ENCODE results near the gene DCDC2C. TPM values are rescaled to one million over a fixed set of nuclear protein-coding genes. Genes with fewer than 3 reads are reported as not detected.

Gene DCDC2C
- total and polyA plus RNA-seq, 9 of the 15 experiments (the other 6 are each of a cell fraction or from before 2014, with no cell fraction given), result not detected

GRCh38 chr2:3754280-3754679 lies 50.9 kb downstream of the DCDC2C start:
- H3K27ac ChIP-seq (ENCODE audit: extremely low read depth, low read depth, low read length), result no peak overlapping the region
- ChIA-PET POLR2A (interaction anchor here (0.6 kb wide), 1 partner anchor 11 kb away, joined by 3 read pairs; no protein-coding TSS in a partner anchor), CTCF (ENCODE audit: low intra/inter-chr PET ratio) (no interaction called here)
- peaks cover 9% of the 10 kb centered on the region for H3K9me3 ChIP-seq (replicated peaks; ENCODE audit: control insufficient read depth, insufficient read depth, low read depth, low read length)
- no peak overlapping the region for H3K9ac ChIP-seq (ENCODE audit: insufficient read depth in 1 of 2, low read depth in 2 of 2, low read length in 2 of 2)
- H3K36me3 ChIP-seq (ENCODE audit: control insufficient read depth, insufficient read depth, low read length), result no peaks in the 10 kb centered on the region
- DNase-seq (ENCODE audit: extremely low read depth in 1 of 4, low spot score in 3 of 4) (no peak), FAIRE-seq (no peak), ATAC-seq (no peak)
- H3K79me2 ChIP-seq (ENCODE audit: control insufficient read depth, insufficient read depth, low read length), result no peaks in the 10 kb centered on the region
- no peaks in the 10 kb centered on the region for H3K4me1 ChIP-seq (replicated peaks in 1 of 2; ENCODE audit: control insufficient read depth in 2 of 2, insufficient read depth in 2 of 2, low read length in 2 of 2)
- 0% methylated on average over 5 of the region's 5 CpGs for WGBS (ENCODE audit: insufficient coverage, low coverage, missing lambda C conversion rate)
- no peak overlapping the region for H2AFZ ChIP-seq (ENCODE audit: low read depth, low read length)
- peaks cover 20 to 27% of the 10 kb centered on the region in 2 experiments for H3K27me3 ChIP-seq (ENCODE audit: control insufficient read depth in 2 of 2, insufficient read depth in 2 of 2, low read length in 2 of 2)
- H3K4me3 ChIP-seq, result no peak overlapping the region
- H4K20me1 ChIP-seq (replicated peaks; ENCODE audit: control insufficient read depth, insufficient read depth, low read length), result no peaks in the 10 kb centered on the region
- no peak overlapping the region for H3K4me2 ChIP-seq (ENCODE audit: insufficient read depth, low read length)
- no peaks in the 10 kb centered on the region for H3K9me1 ChIP-seq (ENCODE audit: control insufficient read depth, insufficient read depth, low read length)
- no TSS peak for BruUV-seq (replicated peaks)
- TF ChIP-seq ZNF589 (CRISPR knock-in tag; IDR thresholded peaks at IDR 0.05; ENCODE audit: low read depth) (no peak), ZKSCAN1 (IDR thresholded peaks at IDR 0.05; ENCODE audit: low read depth, low read length) (no peak), ZNF507 (tag; conservative IDR thresholded peaks at IDR 0.05) (no peak), HDAC3 (IDR thresholded peaks at IDR 0.05; ENCODE audit: borderline replicate concordance, partially characterized antibody) (no peak), NCOR1 (IDR thresholded peaks at IDR 0.05) (no peak), EWSR1 (IDR thresholded peaks at IDR 0.05; ENCODE audit: borderline replicate concordance, low read depth, partially characterized antibody) (no peak), OTX1 (CRISPR knock-in tag; IDR thresholded peaks at IDR 0.05) (no peak), ZNF75A (CRISPR knock-in tag; IDR thresholded peaks at IDR 0.05) (no peak), USF1 (CRISPR knock-in tag; IDR thresholded peaks at IDR 0.05) (no peak), SNRNP70 (optimal IDR thresholded peaks at IDR 0.05; ENCODE audit: low read depth, low read length) (no peak), ZEB2 (IDR thresholded peaks at IDR 0.05) (no peak), ZNF263 (CRISPR knock-in tag; IDR thresholded peaks at IDR 0.05; ENCODE audit: borderline replicate concordance) (no peak), RBBP5 (IDR thresholded peaks at IDR 0.05; ENCODE audit: borderline replicate concordance, insufficient read depth, low read length, poor library complexity, severe bottlenecking) (no peak), ZNF699 (CRISPR knock-in tag; IDR thresholded peaks at IDR 0.05; ENCODE audit: insufficient replicate concordance) (no peak), HLTF (IDR thresholded peaks at IDR 0.05) (no peak), ASH1L (IDR thresholded peaks at IDR 0.05; ENCODE audit: borderline replicate concordance, low read depth, partially characterized antibody) (no peak), KLF1 (tag; IDR thresholded peaks at IDR 0.05) (no peak)
- in situ Hi-C loops (cut with MboI), result no loop called here
- intact Hi-C loops (cut with micrococcal nuclease), result no loop called here
